KMS-11 (cell line): ENCODE measurements around the gene KAZN.

Experiments
- H2AFZ ChIP-seq: fragments of 200-600 bp; sonication (generic); 2 replicates; pipeline ENCODE4 v1.6.1; 2016; ENCODE audit warnings: antibody characterized with exemption, mixed run types, low read depth
- H3K27ac ChIP-seq: fragments of 200-600 bp; sonication (generic); 2 replicates; pipeline ENCODE4 v1.6.1; 2016; ENCODE audit warnings: mild to moderate bottlenecking, mixed run types
- H3K27me3 ChIP-seq: fragments of 200-600 bp; sonication (generic); 2 replicates; pipeline ENCODE4 v1.6.1; 2017; ENCODE audit warnings: mild to moderate bottlenecking, low read depth, mixed run types, moderate library complexity; ENCODE audit not compliant: insufficient read depth
- H3K36me3 ChIP-seq: fragments of 200-600 bp; sonication (generic); 2 replicates; pipeline ENCODE4 v1.6.1; 2017; ENCODE audit warnings: mild to moderate bottlenecking, mixed run types; ENCODE audit not compliant: insufficient read depth
- H3K4me1 ChIP-seq: fragments of 200-600 bp; sonication (generic); 2 replicates; pipeline ENCODE4 v1.6.1; 2016; ENCODE audit warnings: mild to moderate bottlenecking, low read depth, mixed run types; ENCODE audit not compliant: poor library complexity, severe bottlenecking
- H3K4me2 ChIP-seq: fragments of 200-600 bp; sonication (generic); 2 replicates; pipeline ENCODE4 v1.7.0; 2016; ENCODE audit warnings: mild to moderate bottlenecking, mixed run types
- H3K4me3 ChIP-seq: fragments of 200-600 bp; sonication (generic); IDR thresholded peaks from 2 replicates; pipeline ENCODE4 v1.6.1; 2017; ENCODE audit warnings: low read depth, low read length, mixed read lengths; ENCODE audit not compliant: insufficient read depth
- H3K79me2 ChIP-seq: fragments of 200-600 bp; sonication (generic); 2 replicates; pipeline ENCODE4 v1.6.1; 2016; ENCODE audit warnings: low read depth, mixed run types; ENCODE audit not compliant: insufficient read depth
- H3K9ac ChIP-seq: fragments of 200-600 bp; sonication (generic); 2 replicates; pipeline ENCODE4 v1.6.1; 2016; ENCODE audit warnings: mild to moderate bottlenecking, mixed run types
- H4K20me1 ChIP-seq: fragments of 200-600 bp; sonication (generic); 2 replicates; pipeline ENCODE4 v1.6.1; 2016; ENCODE audit warnings: mild to moderate bottlenecking, mixed run types; ENCODE audit not compliant: insufficient read depth
- CTCF ChIP-seq: fragments of 200-600 bp; sonication (generic); conservative IDR thresholded peaks from 2 replicates; pipeline ENCODE4 v1.6.1; 2017; ENCODE audit warnings: low read depth, mild to moderate bottlenecking, antibody characterized with exemption, low read length, moderate library complexity, mixed read lengths

KAZN gene

GRCh38 chr1:15031251-15031933, 432.9 kb downstream of the KAZN start:
- Histone ChIP-seq H3K27me3 (no peaks in the 10 kb centered on the region; the same call in 1 of the 2 replicates), H3K4me2 (no peak overlapping the region), H3K36me3 (no peaks in the 10 kb centered on the region), H2AFZ (no peak overlapping the region), H3K9ac (no peak overlapping the region), H3K27ac (no peak overlapping the region), H3K4me1 (no peaks in the 10 kb centered on the region), H3K79me2 (no peaks in the 10 kb centered on the region), H4K20me1 (no peaks in the 10 kb centered on the region), H3K4me3 (no peak overlapping the region)
- no peak for TF ChIP-seq CTCF

- no peak for TF ChIP-seq CTCF
- Histone ChIP-seq H3K4me3 (no peak overlapping the region), H3K4me1 (no peaks in the 10 kb centered on the region), H3K79me2 (no peaks in the 10 kb centered on the region), H4K20me1 (no peaks in the 10 kb centered on the region), H3K36me3 (no peaks in the 10 kb centered on the region), H2AFZ (no peak overlapping the region), H3K27me3 (no peaks in the 10 kb centered on the region), H3K9ac (no peak overlapping the region), H3K4me2 (no peak overlapping the region), H3K27ac (no peak overlapping the region)
Measured at GRCh38 chr1:15033264-15033663, 434.8 kb downstream of the KAZN start.

GRCh38 chr1:15034656-15035055, 436.2 kb downstream of the KAZN start:
- TF ChIP-seq CTCF = no peak
- H3K27ac ChIP-seq = no peak overlapping the region
- H3K27me3 ChIP-seq = no peaks in the 10 kb centered on the region
- H3K4me3 ChIP-seq = no peak overlapping the region
- H3K36me3 ChIP-seq = no peaks in the 10 kb centered on the region
- no peak overlapping the region for H3K9ac ChIP-seq
- H3K79me2 ChIP-seq = no peaks in the 10 kb centered on the region
- H3K4me1 ChIP-seq = no peaks in the 10 kb centered on the region
- H3K4me2 ChIP-seq = no peak overlapping the region
- H4K20me1 ChIP-seq = no peaks in the 10 kb centered on the region
- no peak overlapping the region for H2AFZ ChIP-seq

GRCh38 chr1:15035236-15035635, 436.8 kb downstream of the KAZN start:
- H3K36me3 ChIP-seq = no peaks in the 10 kb centered on the region
- no peaks in the 10 kb centered on the region for H3K4me1 ChIP-seq
- H3K4me2 ChIP-seq = no peak overlapping the region
- H3K9ac ChIP-seq = no peak overlapping the region
- no peaks in the 10 kb centered on the region for H3K27me3 ChIP-seq
- no peak overlapping the region for H3K27ac ChIP-seq
- no peak overlapping the region for H2AFZ ChIP-seq
- no peaks in the 10 kb centered on the region for H3K79me2 ChIP-seq
- H3K4me3 ChIP-seq = no peak overlapping the region
- no peak for TF ChIP-seq CTCF
- H4K20me1 ChIP-seq = no peaks in the 10 kb centered on the region
